IPS DF 6.9 (cell line): ENCODE data around the gene SCGB2A2.

Experiments
- DNase-seq: peaks from one replicate; pipeline ENCODE4 v3.0.0-alpha.2; 2013; ENCODE audit warnings: low read depth, low spot score
- H3K27ac ChIP-seq: one replicate; pipeline ENCODE4 v1.5.1; 2013; ENCODE audit warnings: low read length, control low read depth
- H3K27me3 ChIP-seq: 2 replicates; pipeline ENCODE4 v1.6.1; 2013; ENCODE audit warnings: mild to moderate bottlenecking, low read length; ENCODE audit not compliant: control insufficient read depth, insufficient read depth
- H3K36me3 ChIP-seq: 2 replicates; pipeline ENCODE4 v1.6.1; 2013; ENCODE audit warnings: low read length; ENCODE audit not compliant: control insufficient read depth, insufficient read depth
- H3K4me1 ChIP-seq: 2 replicates; pipeline ENCODE4 v1.6.1; 2013; ENCODE audit warnings: low read length; ENCODE audit not compliant: control insufficient read depth, insufficient read depth
- H3K4me3 ChIP-seq: 2 replicates; pipeline ENCODE4 v1.5.1; 2013; ENCODE audit warnings: mild to moderate bottlenecking, low read length
- H3K9me3 ChIP-seq: 2 replicates; pipeline ENCODE4 v1.6.1; 2013; ENCODE audit warnings: low read length, inconsistent platforms; ENCODE audit not compliant: control insufficient read depth, insufficient read depth
- WGBS: extraction: QIAGEN DNeasy Blood & Tissue Kit; methylation state at CpG from one replicate; pipeline ENCODE4 v1.1.7; 2013; ENCODE audit warnings: mixed read lengths, missing lambda C conversion rate; ENCODE audit not compliant: insufficient read length, insufficient coverage; 5-methylcytosine and 5-hydroxymethylcytosine counted together

SCGB2A2 gene

DNA sequence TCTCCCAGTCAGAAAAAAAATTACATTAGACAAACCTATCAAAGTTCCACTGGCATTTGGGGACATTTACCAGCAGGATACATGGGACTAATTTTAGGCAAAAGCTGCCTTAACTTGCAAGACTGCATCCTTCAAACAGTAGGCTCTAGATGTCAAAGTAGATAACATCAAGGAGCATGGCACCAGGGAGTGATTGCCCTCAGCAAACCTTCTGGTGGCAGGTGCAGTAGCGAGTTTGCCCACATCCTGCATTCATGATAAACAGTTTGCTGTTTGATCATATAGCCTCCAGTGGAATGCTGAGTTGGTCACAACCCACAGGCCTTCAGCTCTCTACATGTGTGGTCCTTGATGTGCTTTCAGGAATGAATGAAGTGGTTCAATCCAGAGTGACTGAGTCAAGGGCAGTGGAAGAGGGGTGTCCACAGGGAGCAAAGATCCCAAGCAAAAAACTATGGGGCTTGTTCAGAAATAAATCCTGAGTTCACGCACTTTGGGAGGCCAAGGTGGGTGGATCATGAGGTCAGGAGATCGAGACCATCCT, 15.9 kb upstream of the SCGB2A2 start:
- no peak for DNase-seq
- WGBS = no CpG with 5 or more reads among the region's 3 CpGs
- H3K4me3 ChIP-seq = no peak overlapping the region
- H3K27me3 ChIP-seq = no peaks in the 10 kb centered on the region
- no peaks in the 10 kb centered on the region for H3K36me3 ChIP-seq
- H3K4me1 ChIP-seq = no peaks in the 10 kb centered on the region
- no peak overlapping the region for H3K27ac ChIP-seq
- peaks cover 4% of the 10 kb centered on the region for H3K9me3 ChIP-seq

DNA sequence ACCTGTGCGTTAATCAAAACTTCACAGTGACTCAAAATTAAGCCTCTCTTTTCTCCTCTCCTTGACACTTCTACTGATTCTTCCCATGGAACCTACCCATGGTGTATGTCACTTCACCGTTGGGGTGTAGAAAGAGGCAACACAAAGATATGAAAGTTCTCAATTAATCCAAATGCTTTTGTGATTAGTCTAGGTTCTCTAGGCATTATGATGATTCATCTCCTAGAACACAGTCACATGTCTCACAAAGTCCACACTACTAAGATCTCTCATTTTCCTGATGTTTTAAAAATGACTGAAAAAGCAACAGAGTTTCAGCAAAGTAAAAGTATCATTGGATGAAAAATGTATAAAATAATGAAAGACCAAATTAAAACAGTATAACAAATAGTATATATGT, 13.7 kb upstream of the SCGB2A2 start:
- Histone ChIP-seq H3K36me3 (no peaks in the 10 kb centered on the region), H3K4me1 (0 out of 2 replicates have a peak, but pooled peaks cover 1% of the 10 kb centered on the region), H3K27ac (no peak overlapping the region), H3K4me3 (no peak overlapping the region), H3K27me3 (no peaks in the 10 kb centered on the region), H3K9me3 (peaks cover 4% of the 10 kb centered on the region)
- no peak for DNase-seq
- no CpG with 5 or more reads among the region's 2 CpGs for WGBS

DNA sequence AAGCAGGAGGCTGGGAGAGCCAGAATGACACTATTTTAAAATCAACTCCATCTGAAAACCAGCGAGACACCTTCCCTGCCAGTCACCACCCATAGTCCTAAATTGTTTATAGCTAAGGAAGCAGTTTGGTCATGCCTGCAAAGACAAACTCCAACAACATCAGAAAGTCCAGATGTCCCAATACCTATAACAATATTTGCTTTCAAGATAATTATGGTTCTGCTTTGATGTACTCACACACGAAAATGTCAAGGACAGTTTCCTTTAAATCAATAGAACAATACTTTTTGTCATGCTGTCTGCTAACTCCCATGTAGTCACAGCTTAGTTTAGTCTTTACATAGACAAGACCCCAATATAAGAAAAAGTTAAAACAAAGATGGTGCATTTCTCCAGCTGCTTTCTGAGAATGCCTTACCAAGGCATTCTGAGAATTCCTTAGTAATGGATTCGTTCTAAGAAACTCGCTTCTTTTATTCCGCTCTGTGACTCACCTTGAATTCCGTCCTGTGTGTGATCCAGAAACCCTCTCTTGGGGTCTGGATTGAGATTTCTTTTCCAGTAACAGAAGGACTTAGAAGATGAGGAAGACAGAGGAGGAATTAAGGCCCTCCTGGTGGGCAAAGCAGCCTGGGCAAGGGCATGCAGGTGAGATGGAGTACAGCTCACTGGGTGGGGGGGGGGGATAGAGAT, 9.6 kb upstream of the SCGB2A2 start:
- no peak overlapping the region for H3K4me3 ChIP-seq

DNA sequence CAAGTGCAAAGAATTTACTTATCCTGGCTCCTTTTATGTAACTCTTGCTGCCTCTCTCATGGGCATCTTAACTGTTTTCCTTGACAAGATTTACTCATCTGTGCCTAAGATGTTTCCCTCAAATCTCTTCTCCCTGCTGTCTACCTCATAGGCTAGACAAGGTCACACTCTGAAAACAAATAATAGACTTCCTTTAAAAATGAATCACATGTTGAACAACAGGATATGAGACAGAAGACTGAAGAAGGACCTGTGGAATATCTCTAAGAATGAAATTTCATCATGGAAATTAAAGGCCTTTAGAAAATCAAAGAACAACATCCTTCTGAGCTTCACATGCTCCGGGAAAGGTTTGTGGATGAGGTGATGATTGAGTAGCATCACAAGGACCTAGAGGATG, 6.0 kb upstream of the SCGB2A2 start:
- no peaks in the 10 kb centered on the region for H3K27me3 ChIP-seq
- H3K4me1 ChIP-seq = 0 out of 2 replicates have a peak, but pooled peaks cover 1% of the 10 kb centered on the region
- H3K36me3 ChIP-seq = no peaks in the 10 kb centered on the region
- H3K27ac ChIP-seq = no peak overlapping the region
- no peak overlapping the region for H3K4me3 ChIP-seq
- DNase-seq = no peak
- H3K9me3 ChIP-seq = no peaks in the 10 kb centered on the region
- no CpG with 5 or more reads among the region's 1 CpG for WGBS

More for the DNA sequence above, 9.6 kb upstream of the SCGB2A2 start:
- H3K4me1 ChIP-seq = 0 out of 2 replicates have a peak, but pooled peaks cover 1% of the 10 kb centered on the region
- H3K36me3 ChIP-seq = no peaks in the 10 kb centered on the region
- no CpG with 5 or more reads among the region's 6 CpGs for WGBS
- H3K9me3 ChIP-seq = no peaks in the 10 kb centered on the region
- H3K27me3 ChIP-seq = no peaks in the 10 kb centered on the region
- DNase-seq = no peak
- no peak overlapping the region for H3K27ac ChIP-seq

DNA sequence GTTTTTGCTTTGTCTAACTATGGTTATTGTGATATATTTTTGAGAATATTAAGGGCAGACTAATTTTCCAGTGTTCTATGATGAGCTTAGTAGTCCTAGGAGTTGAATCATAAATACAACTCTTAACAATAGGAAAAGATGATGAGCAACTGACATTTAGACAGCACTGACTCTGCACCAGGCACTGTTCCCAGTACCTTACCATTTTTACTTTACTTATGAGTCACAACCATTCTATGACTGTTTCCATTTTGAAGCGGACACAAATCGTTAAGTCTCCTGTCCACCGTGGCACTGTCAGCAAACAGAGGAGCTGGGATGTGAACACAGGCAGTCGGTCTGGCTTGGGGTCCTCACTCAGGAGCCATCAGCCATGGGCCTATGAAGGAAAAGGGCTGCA, 3.4 kb upstream of the SCGB2A2 start:
- Histone ChIP-seq H3K36me3 (no peaks in the 10 kb centered on the region), H3K27me3 (no peaks in the 10 kb centered on the region), H3K4me1 (no peaks in the 10 kb centered on the region), H3K4me3 (no peak overlapping the region), H3K9me3 (no peaks in the 10 kb centered on the region), H3K27ac (no peak overlapping the region)
- DNase-seq = no peak
- WGBS = no CpG with 5 or more reads among the region's 4 CpGs

DNA sequence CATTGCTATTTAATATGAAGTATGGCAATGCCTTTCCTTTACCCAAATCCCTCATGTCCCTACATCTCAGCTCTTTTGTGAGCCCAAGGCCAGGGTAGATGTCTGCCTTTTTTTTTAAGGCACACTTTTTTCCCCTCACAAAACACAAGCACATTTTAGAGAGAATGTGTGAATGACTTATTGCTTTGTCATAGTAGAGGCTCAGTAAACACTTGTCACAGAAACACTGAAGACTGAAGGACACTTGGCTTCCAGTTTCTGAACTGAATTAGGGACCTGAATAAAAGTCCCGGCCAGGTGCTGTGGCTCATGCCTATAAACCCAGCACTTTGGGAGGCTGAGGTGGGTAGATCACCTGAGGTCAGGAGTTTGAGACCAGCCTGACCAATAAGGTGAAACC, 2.9 kb upstream of the SCGB2A2 start:
- Histone ChIP-seq H3K27me3 (no peaks in the 10 kb centered on the region), H3K36me3 (no peaks in the 10 kb centered on the region), H3K27ac (no peak overlapping the region), H3K4me3 (no peak overlapping the region), H3K4me1 (no peaks in the 10 kb centered on the region), H3K9me3 (no peaks in the 10 kb centered on the region)
- WGBS = no CpG with 5 or more reads among the region's 1 CpG
- no peak for DNase-seq

DNA sequence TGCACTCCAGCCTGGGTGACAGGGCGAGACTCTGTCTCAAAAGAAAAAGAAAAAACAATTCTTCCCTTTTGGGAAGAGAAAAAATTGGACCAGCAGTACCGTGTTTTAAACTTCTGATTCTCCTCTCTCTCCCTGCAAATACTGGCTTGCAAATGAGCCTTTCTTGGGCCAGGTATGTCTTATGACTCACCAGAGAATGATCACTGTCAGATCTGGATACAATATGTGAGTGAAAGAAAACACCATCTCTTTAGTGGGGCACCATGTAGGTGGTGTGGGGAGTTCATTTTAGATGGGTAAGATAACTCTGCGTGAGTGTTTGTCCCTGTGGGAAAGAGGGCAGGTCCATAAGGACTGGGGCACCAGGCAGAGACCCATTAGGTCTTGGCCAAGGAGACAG, 2.4 kb upstream of the SCGB2A2 start:
- Histone ChIP-seq H3K27me3 (no peaks in the 10 kb centered on the region), H3K27ac (no peak overlapping the region), H3K4me1 (no peaks in the 10 kb centered on the region), H3K9me3 (no peaks in the 10 kb centered on the region), H3K4me3 (no peak overlapping the region), H3K36me3 (no peaks in the 10 kb centered on the region)
- no peak for DNase-seq
- WGBS = no CpG with 5 or more reads among the region's 3 CpGs

DNA sequence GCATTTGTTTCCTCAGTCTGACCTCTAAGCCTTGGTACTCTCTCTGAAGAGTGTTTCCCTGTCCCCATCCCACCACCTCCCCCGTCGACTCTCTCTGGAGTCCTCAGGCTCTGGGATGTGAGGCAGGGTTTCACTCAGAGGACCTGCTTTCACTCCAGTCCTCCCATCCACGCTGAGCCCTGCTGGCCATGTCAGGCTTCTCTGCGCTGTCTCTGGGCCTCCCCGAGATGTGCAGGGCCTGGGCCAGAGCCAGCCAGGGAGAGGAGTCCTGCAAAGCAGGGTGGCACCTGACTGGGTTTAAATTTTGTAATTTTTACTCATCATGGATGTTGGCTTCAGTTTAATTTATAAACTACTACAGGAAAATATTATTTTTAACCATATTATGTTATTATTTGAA, 3.3 kb downstream of the SCGB2A2 start:
- DNase-seq = no peak

DNA sequence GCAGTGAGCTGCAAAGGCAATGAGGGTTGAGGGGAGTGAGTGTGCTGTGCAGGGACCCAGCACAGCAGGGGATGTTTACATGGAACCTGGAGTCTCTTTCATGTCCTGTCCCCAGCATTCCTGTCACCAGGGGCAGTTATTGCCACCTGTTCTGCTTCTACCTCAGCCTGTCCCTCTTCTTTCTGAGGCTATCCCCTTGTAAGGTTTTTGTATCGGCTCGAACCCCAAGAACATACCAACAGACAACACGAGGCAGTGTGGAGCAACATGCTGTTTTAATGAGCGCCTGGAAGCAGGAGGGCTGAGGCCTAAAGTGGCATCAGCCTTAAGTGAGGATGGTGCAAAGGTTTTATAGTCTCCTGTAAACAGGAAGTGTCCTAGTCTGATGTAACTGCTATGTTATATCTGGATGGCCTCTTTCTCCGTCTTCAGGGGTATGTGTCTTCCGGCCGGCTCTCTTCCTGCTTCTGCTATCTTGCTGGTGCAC, 3.9 kb downstream of the SCGB2A2 start:
- no peaks in the 10 kb centered on the region for H3K9me3 ChIP-seq
- DNase-seq = no peak
- no peaks in the 10 kb centered on the region for H3K36me3 ChIP-seq
- H3K4me1 ChIP-seq = peaks cover 2% of the 10 kb centered on the region; the same call in 1 of the 2 replicates
- H3K27me3 ChIP-seq = no peaks in the 10 kb centered on the region
- no peak overlapping the region for H3K27ac ChIP-seq
- no CpG with 5 or more reads among the region's 7 CpGs for WGBS
- H3K4me3 ChIP-seq = no peak overlapping the region

More for the DNA sequence above, 3.3 kb downstream of the SCGB2A2 start:
- Histone ChIP-seq H3K27me3 (no peaks in the 10 kb centered on the region), H3K36me3 (no peaks in the 10 kb centered on the region), H3K9me3 (no peaks in the 10 kb centered on the region), H3K4me3 (no peak overlapping the region), H3K27ac (no peak overlapping the region), H3K4me1 (peaks cover 2% of the 10 kb centered on the region; the same call in 1 of the 2 replicates)
- no CpG with 5 or more reads among the region's 5 CpGs for WGBS

DNA sequence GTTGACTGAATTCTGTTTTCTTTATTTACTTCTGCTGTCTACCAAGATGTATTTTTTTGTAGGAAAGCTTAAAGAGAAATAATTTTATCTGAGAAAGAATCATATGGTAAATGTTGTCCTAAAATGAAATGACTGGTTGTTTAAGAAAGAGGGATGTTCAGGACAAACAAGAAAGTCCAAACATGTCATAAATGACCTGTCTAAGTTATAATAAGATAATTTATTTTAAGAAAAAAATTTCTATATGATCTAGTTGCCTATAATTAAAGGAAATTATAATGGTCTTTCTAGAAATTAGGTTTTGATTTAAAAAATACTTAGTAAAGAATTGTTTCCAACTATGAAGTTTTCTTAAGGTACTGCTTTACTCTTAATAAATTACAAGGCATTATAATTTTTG, 10.5 kb downstream of the SCGB2A2 start:
- Histone ChIP-seq H3K4me1 (no peaks in the 10 kb centered on the region), H3K27me3 (no peaks in the 10 kb centered on the region), H3K4me3 (no peak overlapping the region), H3K9me3 (no peaks in the 10 kb centered on the region; the same call in 1 of the 2 replicates), H3K27ac (no peak overlapping the region), H3K36me3 (no peaks in the 10 kb centered on the region)
- no peak for DNase-seq

DNA sequence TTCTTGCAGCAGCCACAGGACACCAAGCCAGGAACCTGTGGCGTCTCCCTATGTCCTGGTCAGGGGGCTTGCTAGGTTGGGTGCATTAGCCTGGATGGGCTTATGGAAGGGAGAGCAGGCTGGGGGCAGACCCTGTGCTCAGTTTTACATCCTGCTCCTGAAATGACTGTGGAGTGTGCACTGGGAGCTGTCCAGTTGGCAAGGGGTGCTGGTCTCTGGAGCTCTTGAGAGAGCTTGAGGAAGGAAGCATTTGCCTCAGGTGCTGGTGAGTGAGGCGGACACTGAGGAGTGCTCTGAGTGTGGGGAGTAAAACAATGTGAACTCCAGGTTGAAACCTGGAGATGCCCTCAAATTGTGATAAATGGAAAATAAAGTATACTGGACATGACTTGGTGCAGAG, 25.5 kb downstream of the SCGB2A2 start:
- Histone ChIP-seq H3K4me3 (no peak overlapping the region), H3K27ac (no peak overlapping the region), H3K36me3 (no peaks in the 10 kb centered on the region), H3K4me1 (no peaks in the 10 kb centered on the region), H3K27me3 (no peaks in the 10 kb centered on the region), H3K9me3 (no peaks in the 10 kb centered on the region)
- no peak for DNase-seq
- no CpG with 5 or more reads among the region's 2 CpGs for WGBS
